ENCODE data around the gene PRR16. TPM values are rescaled to one million over a fixed set of nuclear protein-coding genes. Genes with fewer than 3 reads are reported as not detected.
"Not testable (repeated sequence)": the region's sequence is repeated elsewhere in the genome, so short reads cannot be mapped to it uniquely, and the experiment has no call there.

Gene PRR16
- total RNA-seq, result 10 to 100 TPM in 1 of 4 donors, 1 to 10 TPM in 3; 2.2 to 19.7 (median 5.9) TPM

GRCh38 chr5:120463991-120464626 is at the start of gene PRR16:
Gene PRR16 (plus strand): TSS chr5:120464300.
- peaks cover 0 to 4% of the 10 kb centered on the region in 2 donors for H3K9me3 ChIP-seq
- H3K4me3 ChIP-seq, result peak within 1 kb of the TSS; percentile 68 to 80
- no peaks in the 10 kb centered on the region for H3K4me1 ChIP-seq
- peak; percentile 39 to 62 for DNase-seq
- TF ChIP-seq, protein P1, sequence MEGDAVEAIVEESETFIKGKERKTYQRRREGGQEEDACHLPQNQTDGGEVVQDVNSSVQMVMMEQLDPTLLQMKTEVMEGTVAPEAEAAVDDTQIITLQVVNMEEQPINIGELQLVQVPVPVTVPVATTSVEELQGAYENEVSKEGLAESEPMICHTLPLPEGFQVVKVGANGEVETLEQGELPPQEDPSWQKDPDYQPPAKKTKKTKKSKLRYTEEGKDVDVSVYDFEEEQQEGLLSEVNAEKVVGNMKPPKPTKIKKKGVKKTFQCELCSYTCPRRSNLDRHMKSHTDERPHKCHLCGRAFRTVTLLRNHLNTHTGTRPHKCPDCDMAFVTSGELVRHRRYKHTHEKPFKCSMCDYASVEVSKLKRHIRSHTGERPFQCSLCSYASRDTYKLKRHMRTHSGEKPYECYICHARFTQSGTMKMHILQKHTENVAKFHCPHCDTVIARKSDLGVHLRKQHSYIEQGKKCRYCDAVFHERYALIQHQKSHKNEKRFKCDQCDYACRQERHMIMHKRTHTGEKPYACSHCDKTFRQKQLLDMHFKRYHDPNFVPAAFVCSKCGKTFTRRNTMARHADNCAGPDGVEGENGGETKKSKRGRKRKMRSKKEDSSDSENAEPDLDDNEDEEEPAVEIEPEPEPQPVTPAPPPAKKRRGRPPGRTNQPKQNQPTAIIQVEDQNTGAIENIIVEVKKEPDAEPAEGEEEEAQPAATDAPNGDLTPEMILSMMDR (IDR thresholded peaks at IDR 0.05), result peak in 3 of 4 experiments; percentile 16 to 65 (median 59)
- peak in 1 of 2 donors; percentile 64 for TF ChIP-seq POLR2A (IDR thresholded peaks at IDR 0.05)
- intact Hi-C loops (cut with DNase I; ENCODE audit: low total_unique reads), result no loop called here
- peak within 1 kb of the TSS; percentile 74 to 92 for H3K27ac ChIP-seq
- no peaks in the 10 kb centered on the region for H3K27me3 ChIP-seq
- no peaks in the 10 kb centered on the region for H3K36me3 ChIP-seq

DNA sequence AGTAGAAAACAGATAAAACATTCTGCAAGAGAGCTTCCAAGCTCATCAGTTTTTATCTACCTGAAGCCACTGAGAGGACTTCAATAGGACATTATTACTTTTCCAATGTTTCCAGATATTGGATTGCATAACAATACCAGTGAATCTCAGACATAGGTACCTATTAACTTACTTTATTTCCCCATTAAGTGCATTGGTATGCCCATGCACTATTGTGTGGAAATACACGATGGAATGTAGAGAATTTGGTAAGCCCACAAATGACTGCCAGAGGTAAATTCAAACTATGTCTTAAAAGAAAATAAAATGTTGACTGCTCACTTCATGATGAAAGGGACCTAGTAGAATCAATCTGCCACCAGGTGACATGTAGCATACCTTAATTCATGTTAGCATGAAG is 48.1 kb upstream of the PRR16 start:
- H3K9me3 ChIP-seq, result no peaks in the 10 kb centered on the region
- no peak overlapping the region for H3K27ac ChIP-seq
- H3K4me1 ChIP-seq, result no peaks in the 10 kb centered on the region
- H3K36me3 ChIP-seq, result no peaks in the 10 kb centered on the region
- no peak for DNase-seq
- TF ChIP-seq, protein P1 (IDR thresholded peaks at IDR 0.05), result no peak
- no peak for TF ChIP-seq POLR2A (IDR thresholded peaks at IDR 0.05)
- no peaks in the 10 kb centered on the region for H3K27me3 ChIP-seq
- intact Hi-C loops (cut with DNase I; ENCODE audit: low total_unique reads), result no loop called here
- no peak overlapping the region for H3K4me3 ChIP-seq

GRCh38 chr5:120419127-120419526 is 45.0 kb upstream of the PRR16 start:
- Histone ChIP-seq H3K4me1 (no peaks in the 10 kb centered on the region), H3K27me3 (no peaks in the 10 kb centered on the region), H3K36me3 (no peaks in the 10 kb centered on the region), H3K4me3 (no peak overlapping the region), H3K9me3 (no peaks in the 10 kb centered on the region), H3K27ac (no peak overlapping the region)
- TF ChIP-seq POLR2A (IDR thresholded peaks at IDR 0.05), result no peak
- TF ChIP-seq, protein P1 (IDR thresholded peaks at IDR 0.05), result no peak
- DNase-seq, result no peak
- intact Hi-C loops (cut with DNase I; ENCODE audit: low total_unique reads), result no loop called here

DNA sequence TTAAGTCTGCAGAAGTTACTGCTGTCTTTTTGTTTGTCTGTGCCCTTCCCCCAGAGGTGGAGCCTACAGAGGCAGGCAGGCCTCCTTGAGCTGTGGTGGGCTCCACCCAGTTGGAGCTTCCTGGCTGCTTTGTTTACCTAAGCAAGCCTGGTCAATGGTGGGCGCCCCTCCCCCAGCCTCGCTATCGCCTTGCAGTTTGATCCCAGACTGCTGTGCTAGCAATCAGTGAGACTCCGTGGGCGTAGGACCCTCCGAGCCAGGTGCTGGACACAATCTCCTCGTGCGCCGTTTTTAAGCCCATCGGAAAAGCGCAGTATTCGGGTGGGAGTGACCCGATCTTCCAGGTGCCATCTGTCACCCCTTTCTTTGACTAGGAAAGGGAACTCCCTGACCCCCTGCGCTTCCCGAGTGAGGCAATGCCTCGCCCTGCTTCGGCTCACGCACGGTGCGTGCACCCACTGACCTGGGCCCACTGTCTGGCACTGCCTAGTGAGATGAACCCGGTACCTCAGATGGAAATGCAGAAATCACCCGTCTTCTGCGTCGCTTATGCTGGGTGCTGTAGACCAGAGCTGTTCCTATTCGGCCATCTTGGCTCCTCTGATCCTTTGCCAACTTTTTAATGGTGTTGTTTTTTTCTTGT is 37.3 kb upstream of the PRR16 start:
- H3K27ac ChIP-seq; DNase-seq; H3K4me3 ChIP-seq; H3K9me3 ChIP-seq; H3K27me3 ChIP-seq; intact Hi-C loops (cut with DNase I; ENCODE audit: low total_unique reads); H3K36me3 ChIP-seq; H3K4me1 ChIP-seq: not testable (repeated sequence)

DNA sequence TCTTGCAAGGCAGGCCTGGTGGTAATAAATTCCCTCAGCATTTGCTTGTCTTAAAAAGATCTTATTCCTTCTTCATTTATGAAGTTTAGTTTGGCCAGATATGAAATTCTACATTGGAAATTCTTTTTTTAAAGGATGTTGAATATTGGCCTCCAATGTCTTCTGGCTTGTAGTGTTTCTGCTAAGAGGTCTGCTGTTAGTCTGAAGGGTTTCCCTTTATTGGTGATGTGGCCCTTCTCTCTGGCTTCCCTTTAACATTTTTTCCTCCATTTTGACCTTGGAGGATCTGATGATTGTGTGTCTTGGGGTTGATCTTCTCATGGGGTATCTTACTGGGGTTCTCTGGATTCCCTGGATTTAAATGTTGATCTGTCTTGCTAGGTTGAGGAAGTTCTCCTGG is 33.5 kb upstream of the PRR16 start:
- H3K4me1 ChIP-seq, result no peaks in the 10 kb centered on the region
- H3K27ac ChIP-seq, result no peak overlapping the region
- intact Hi-C loops (cut with DNase I; ENCODE audit: low total_unique reads), result no loop called here
- DNase-seq, result no peak
- TF ChIP-seq, protein P1 (IDR thresholded peaks at IDR 0.05), result no peak
- no peak for TF ChIP-seq POLR2A (IDR thresholded peaks at IDR 0.05)
- H3K27me3 ChIP-seq, result no peaks in the 10 kb centered on the region
- H3K9me3 ChIP-seq, result no peaks in the 10 kb centered on the region
- no peak overlapping the region for H3K4me3 ChIP-seq
- no peaks in the 10 kb centered on the region for H3K36me3 ChIP-seq
